Peyer's patch (tissue), 4 donors: Measurements from ENCODE around the gene MEIS1. TPM values are rescaled to one million over a fixed set of nuclear protein-coding genes. Genes with fewer than 3 reads are reported as not detected.

Source experiments
- DNase-seq, 3 donors: peaks; one replicate each; pipeline ENCODE4 v3.0.0-alpha.2; 2017 to 2019
- H3K27ac ChIP-seq, 4 donors: fragments of 200-600 bp; sonication (generic); one replicate each; pipeline ENCODE4 v1.5.1; 2016 to 2019
- H3K27me3 ChIP-seq, 2 donors: fragments of 200-600 bp; sonication (generic); one replicate each; pipeline ENCODE4 v1.5.1; 2019
- H3K36me3 ChIP-seq, 3 donors: fragments of 200-600 bp; sonication (generic); one replicate each; pipeline ENCODE4 v1.5.1; 2016 to 2019
- H3K4me1 ChIP-seq, 4 donors: fragments of 200-600 bp; sonication (generic); one replicate each; pipeline ENCODE4 v1.5.1; 2016 to 2019
- H3K4me3 ChIP-seq, 4 donors: fragments of 200-600 bp; sonication (generic); 1 replicate in 3 of 4; 2 replicates in 1 of 4; pipeline ENCODE4 v1.5.1; 2016 to 2019; ENCODE audit warnings: mild to moderate bottlenecking in 1 of 4
- H3K9me3 ChIP-seq, 4 donors: fragments of 200-600 bp; sonication (generic); one replicate each; pipeline ENCODE4 v1.5.1; 2016 to 2019; ENCODE audit warnings: mild to moderate bottlenecking in 1 of 4
- CTCF ChIP-seq, 6 experiments: fragments of 450-650 bp in 4 of 6; fragments of 200-600 bp in 2 of 6; sonication (generic) in 1 of 6; IDR thresholded peaks; one replicate each; pipeline ENCODE4 v1.5.1; 2017 to 2019; ENCODE audit warnings: antibody characterized with exemption in 6 of 6, mild to moderate bottlenecking in 3 of 6, moderate library complexity in 1 of 6
- POLR2A ChIP-seq, 2 donors: fragments of 450-650 bp; IDR thresholded peaks; one replicate each; pipeline ENCODE4 v1.5.1; 2017; ENCODE audit warnings: antibody characterized with exemption in 2 of 2, mild to moderate bottlenecking in 2 of 2, moderate library complexity in 2 of 2
- total RNA-seq, 4 donors: library from RNA; depleted of rRNA; stranded (reverse); fragments of >200 nt; gene quantifications; one replicate each; pipeline ENCODE4 v1.1.0, GENCODE V29; 2016

The MEIS1 gene
- total RNA-seq, 4 donors from 2014 or later: 7.2 to 64.4 (median 16.3) TPM

DNA sequence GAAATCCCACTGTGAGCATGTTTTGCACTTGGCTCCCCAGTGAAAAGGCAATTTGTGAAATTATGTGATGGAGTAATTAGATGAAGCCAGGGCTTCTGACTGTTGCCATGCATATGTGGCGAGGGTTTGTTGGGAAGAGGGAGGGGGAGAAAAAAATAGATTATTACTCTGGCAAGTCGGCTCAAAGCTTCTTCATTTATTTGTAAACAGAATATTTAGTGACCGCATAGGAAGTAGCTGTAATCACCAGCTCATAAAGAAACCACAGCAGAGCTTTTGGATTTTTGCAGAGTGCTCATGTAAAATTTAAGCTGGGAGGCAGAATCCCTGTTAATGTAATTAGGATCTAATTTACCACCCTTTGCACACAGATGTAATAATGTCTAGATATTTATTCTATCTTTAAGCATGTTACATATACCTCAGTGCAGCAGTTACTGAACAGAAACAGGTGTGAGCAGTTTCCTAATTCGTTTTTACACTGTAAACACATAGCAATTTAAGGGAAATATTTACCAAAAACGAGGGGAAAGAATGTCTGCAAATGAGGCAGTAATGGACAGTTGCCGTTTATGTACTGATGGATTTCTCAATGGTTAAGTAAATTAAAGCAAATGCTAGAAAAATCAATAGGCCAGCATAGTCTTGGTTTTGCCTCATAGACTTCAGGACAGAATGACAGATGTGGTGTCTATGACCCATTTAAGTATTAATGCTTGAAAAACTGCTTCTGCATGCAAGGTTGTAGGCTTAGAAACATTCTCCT is 87.9 kb downstream of the MEIS1 start:
- DNase-seq: no peak
- Histone ChIP-seq H3K9me3 (no peaks in the 10 kb centered on the region), H3K27ac (peak overlapping the region in 1 of 4 donors; percentile 13), H3K4me3 (no peak overlapping the region), H3K27me3 (no peaks in the 10 kb centered on the region), H3K36me3 (no peaks in the 10 kb centered on the region), H3K4me1 (peaks cover 0 to 14% (median 0%) of the 10 kb centered on the region in 4 donors)
- TF ChIP-seq POLR2A (IDR thresholded peaks at IDR 0.05): no peak
- no peak for TF ChIP-seq CTCF (IDR thresholded peaks at IDR 0.05)

- TF ChIP-seq CTCF (IDR thresholded peaks at IDR 0.05) (no peak), POLR2A (IDR thresholded peaks at IDR 0.05) (no peak)
These were observed 88.5 kb downstream of the MEIS1 start for GRCh38 chr2:66523377-66523969.

DNA sequence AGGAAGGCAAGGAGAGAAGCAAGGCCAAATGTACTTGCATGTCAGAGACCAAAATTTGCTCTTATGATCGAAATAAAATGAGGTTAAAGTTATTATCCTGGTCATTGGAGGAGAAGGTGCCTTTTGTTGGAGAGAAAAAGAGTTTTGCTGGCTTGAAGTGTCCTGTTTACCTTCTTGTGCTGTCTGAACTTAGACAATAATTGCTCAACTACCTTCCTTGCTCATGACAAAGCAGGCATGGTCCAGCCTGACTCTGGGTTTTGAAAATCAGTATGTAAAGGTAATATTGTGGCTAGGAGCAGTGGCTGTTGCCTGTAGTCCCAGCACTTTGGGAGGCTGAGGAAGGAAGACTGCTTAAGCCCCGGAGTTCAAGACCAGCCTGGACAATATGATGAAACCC is 89.1 kb downstream of the MEIS1 start:
- no peaks in the 10 kb centered on the region for H3K36me3 ChIP-seq
- DNase-seq: no peak
- H3K4me3 ChIP-seq: no peak overlapping the region
- H3K27ac ChIP-seq: no peak overlapping the region
- peaks cover 0 to 14% (median 0%) of the 10 kb centered on the region in 4 donors for H3K4me1 ChIP-seq
- H3K27me3 ChIP-seq: no peaks in the 10 kb centered on the region
- H3K9me3 ChIP-seq: no peaks in the 10 kb centered on the region
- TF ChIP-seq CTCF (IDR thresholded peaks at IDR 0.05): no peak
- TF ChIP-seq POLR2A (IDR thresholded peaks at IDR 0.05): no peak

More at GRCh38 chr2:66523377-66523969, 88.5 kb downstream of the MEIS1 start:
- H3K27ac ChIP-seq: no peak overlapping the region
- no peak for DNase-seq
- no peak overlapping the region for H3K4me3 ChIP-seq
- H3K27me3 ChIP-seq: no peaks in the 10 kb centered on the region
- no peaks in the 10 kb centered on the region for H3K36me3 ChIP-seq
- H3K9me3 ChIP-seq: no peaks in the 10 kb centered on the region
- peaks cover 0 to 14% (median 0%) of the 10 kb centered on the region in 4 donors for H3K4me1 ChIP-seq

DNA sequence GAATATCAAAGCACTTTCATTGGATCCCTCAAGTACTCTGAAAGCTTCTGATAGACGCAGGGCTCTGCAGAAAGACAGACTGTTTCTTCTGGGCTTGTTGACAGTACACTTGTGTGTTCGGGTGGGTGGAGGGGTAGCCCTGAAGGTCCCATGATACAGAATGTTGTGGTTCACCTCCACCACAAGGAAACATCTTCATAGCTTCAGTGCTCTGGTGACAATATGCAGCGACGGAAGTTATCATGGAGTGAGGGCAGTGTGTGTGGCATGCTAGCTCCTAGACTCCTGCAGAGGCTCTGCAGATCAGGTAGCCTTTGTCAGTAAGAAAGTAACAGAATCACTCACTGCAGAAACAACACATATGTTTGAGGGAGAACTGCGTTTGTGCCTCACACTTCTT is 90.7 kb downstream of the MEIS1 start:
- Histone ChIP-seq H3K27ac (peak overlapping the region in 1 of 4 donors; percentile 2), H3K4me3 (no peak overlapping the region), H3K36me3 (no peaks in the 10 kb centered on the region), H3K27me3 (no peaks in the 10 kb centered on the region), H3K4me1 (peaks cover 0 to 14% (median 0%) of the 10 kb centered on the region in 4 donors), H3K9me3 (no peaks in the 10 kb centered on the region)
- no peak for TF ChIP-seq POLR2A (IDR thresholded peaks at IDR 0.05)
- TF ChIP-seq CTCF (IDR thresholded peaks at IDR 0.05): no peak
- DNase-seq: no peak

DNA sequence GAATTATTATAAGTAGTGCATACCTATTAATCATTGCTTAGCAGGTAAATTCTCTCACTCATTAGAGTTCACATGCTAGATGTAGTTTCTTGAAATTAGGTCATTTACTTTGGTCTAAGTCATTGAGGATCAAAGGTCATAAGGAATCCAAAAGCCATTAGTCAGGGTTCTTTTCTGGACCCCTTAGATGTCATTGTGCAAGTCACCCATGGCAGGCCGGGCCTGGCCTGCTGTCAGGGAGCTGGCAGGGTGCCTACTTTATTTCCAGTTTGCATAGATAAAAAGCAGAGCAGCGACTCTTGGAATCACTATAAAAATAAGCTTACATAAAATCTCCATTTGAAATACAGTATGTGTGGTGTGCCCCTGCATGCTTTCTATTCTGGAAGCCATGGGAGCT is 91.3 kb downstream of the MEIS1 start:
- no peak for TF ChIP-seq CTCF (IDR thresholded peaks at IDR 0.05)
- TF ChIP-seq POLR2A (IDR thresholded peaks at IDR 0.05): no peak
- Histone ChIP-seq H3K4me3 (no peak overlapping the region), H3K36me3 (no peaks in the 10 kb centered on the region), H3K27ac (no peak overlapping the region), H3K4me1 (peaks cover 0 to 14% (median 0%) of the 10 kb centered on the region in 4 donors), H3K9me3 (no peaks in the 10 kb centered on the region), H3K27me3 (no peaks in the 10 kb centered on the region)
- DNase-seq: no peak
